Mesodermal cell (in vitro differentiated cells): ENCODE data around the gene TTLL1.
A peak's percentile ranks its signal among the peaks of the same experiment; 100 is the strongest.

Experiments used
- H3K27ac ChIP-seq: 2 replicates; pipeline ENCODE4 v1.7.0; 2013; ENCODE audit warnings: mild to moderate bottlenecking, low read depth, low read length, moderate library complexity; ENCODE audit not compliant: severe bottlenecking
- H3K36me3 ChIP-seq: 2 replicates; pipeline ENCODE4 v1.7.1; 2013; ENCODE audit warnings: mild to moderate bottlenecking, low read length, moderate library complexity; ENCODE audit not compliant: control insufficient read depth, insufficient read depth
- H3K4me1 ChIP-seq: one replicate; pipeline ENCODE4 v1.7.1; 2013; ENCODE audit warnings: mild to moderate bottlenecking, low read length; ENCODE audit not compliant: insufficient read depth, control insufficient read depth, poor library complexity, severe bottlenecking
- H3K4me3 ChIP-seq: 2 replicates; pipeline ENCODE4 v1.7.0; 2013; ENCODE audit warnings: low read length, control low read depth, mild to moderate bottlenecking; ENCODE audit not compliant: insufficient read depth, poor library complexity, severe bottlenecking; ENCODE audit errors: extremely low read depth
- H3K9me3 ChIP-seq: 2 replicates; pipeline ENCODE4 v1.7.1; 2013; ENCODE audit warnings: mild to moderate bottlenecking, low read length, moderate library complexity; ENCODE audit not compliant: control insufficient read depth
- WGBS, 2 experiments: methylation state at CpG; one replicate each; pipeline ENCODE4 v1.1.5; 2013; ENCODE audit warnings: missing lambda C conversion rate in 2 of 2; ENCODE audit not compliant: insufficient coverage in 2 of 2; 5-methylcytosine and 5-hydroxymethylcytosine counted together

Gene TTLL1

GRCh38 chr22:43013355-43014315 is 75.6 kb downstream of the TTLL1 start:
- H3K9me3 ChIP-seq, result no peaks in the 10 kb centered on the region
- H3K4me3 ChIP-seq, result peak overlapping the region; percentile 96
- peaks cover 6% of the 10 kb centered on the region for H3K36me3 ChIP-seq
- H3K4me1 ChIP-seq, result peaks cover 17% of the 10 kb centered on the region
- WGBS, 2 experiments, result 46 to 48% methylated on average over 8 to 10 of the region's 16 CpGs
- H3K27ac ChIP-seq, result peak overlapping the region; percentile 67

- 80 to 88% methylated on average over 2 to 6 of the region's 6 CpGs for WGBS, 2 experiments
- peaks cover 24% of the 10 kb centered on the region for H3K4me1 ChIP-seq
- no peak overlapping the region for H3K4me3 ChIP-seq
- H3K9me3 ChIP-seq, result no peaks in the 10 kb centered on the region
- H3K36me3 ChIP-seq, result peaks cover 6% of the 10 kb centered on the region
- no peak overlapping the region for H3K27ac ChIP-seq
These were observed 76.8 kb downstream of the TTLL1 start for GRCh38 chr22:43012390-43012789.

GRCh38 chr22:43011079-43011478 is 78.1 kb downstream of the TTLL1 start:
- WGBS, 2 experiments, result 87 to 91% methylated on average over 7 of the region's 7 CpGs
- Histone ChIP-seq H3K36me3 (peaks cover 6% of the 10 kb centered on the region), H3K4me3 (no peak overlapping the region), H3K9me3 (no peaks in the 10 kb centered on the region), H3K4me1 (peaks cover 37% of the 10 kb centered on the region), H3K27ac (no peak overlapping the region)

- no peak overlapping the region for H3K4me3 ChIP-seq
- H3K9me3 ChIP-seq, result no peaks in the 10 kb centered on the region
- peaks cover 6% of the 10 kb centered on the region for H3K36me3 ChIP-seq
- WGBS, 2 experiments, result 100% methylated on average over 2 of the region's 4 CpGs
- peaks cover 53% of the 10 kb centered on the region for H3K4me1 ChIP-seq
- H3K27ac ChIP-seq, result no peak overlapping the region
These were observed 79.7 kb downstream of the TTLL1 start for GRCh38 chr22:43009444-43009843.

GRCh38 chr22:43008921-43009320 is 80.3 kb downstream of the TTLL1 start:
- Histone ChIP-seq H3K27ac (no peak overlapping the region), H3K4me3 (no peak overlapping the region), H3K36me3 (peaks cover 6% of the 10 kb centered on the region), H3K4me1 (peaks cover 58% of the 10 kb centered on the region), H3K9me3 (no peaks in the 10 kb centered on the region)
- WGBS, 2 experiments, result 86 to 92% methylated on average over 1 to 2 of the region's 4 CpGs

GRCh38 chr22:43008509-43008908 is 80.7 kb downstream of the TTLL1 start:
- Histone ChIP-seq H3K9me3 (no peaks in the 10 kb centered on the region), H3K4me1 (peaks cover 60% of the 10 kb centered on the region), H3K4me3 (no peak overlapping the region), H3K36me3 (peaks cover 6% of the 10 kb centered on the region), H3K27ac (no peak overlapping the region)
- 100% methylated on average over 1 of the region's 4 CpGs; no CpG with 5 or more reads in 1 of the 2 experiments for WGBS, 2 experiments

- H3K4me1 ChIP-seq, result peaks cover 61% of the 10 kb centered on the region
- WGBS, 2 experiments, result 75 to 93% methylated on average over 4 to 5 of the region's 5 CpGs
- H3K9me3 ChIP-seq, result no peaks in the 10 kb centered on the region
- peak overlapping the region; percentile 59 for H3K27ac ChIP-seq
- no peak overlapping the region for H3K4me3 ChIP-seq
- H3K36me3 ChIP-seq, result no peaks in the 10 kb centered on the region
These were observed 81.6 kb downstream of the TTLL1 start for GRCh38 chr22:43007519-43008102.

- 94% methylated on average over 5 to 6 of the region's 7 CpGs for WGBS, 2 experiments
- Histone ChIP-seq H3K4me1 (peaks cover 70% of the 10 kb centered on the region), H3K27ac (no peak overlapping the region), H3K4me3 (no peak overlapping the region), H3K9me3 (no peaks in the 10 kb centered on the region), H3K36me3 (no peaks in the 10 kb centered on the region)
These were observed 82.4 kb downstream of the TTLL1 start for GRCh38 chr22:43006753-43007152.

- Histone ChIP-seq H3K4me1 (peaks cover 73% of the 10 kb centered on the region), H3K4me3 (no peak overlapping the region), H3K36me3 (no peaks in the 10 kb centered on the region), H3K27ac (no peak overlapping the region), H3K9me3 (no peaks in the 10 kb centered on the region)
- 93% methylated on average over 5 of the region's 5 CpGs for WGBS, 2 experiments
These were observed 83.1 kb downstream of the TTLL1 start for GRCh38 chr22:43006016-43006505.

- WGBS, 2 experiments, result 60 to 93% methylated on average over 2 of the region's 2 CpGs
- Histone ChIP-seq H3K4me1 (peaks cover 78% of the 10 kb centered on the region), H3K27ac (no peak overlapping the region)
These were observed 84.1 kb downstream of the TTLL1 start for GRCh38 chr22:43005106-43005505.

More at GRCh38 chr22:43005106-43005505, 84.1 kb downstream of the TTLL1 start:
- H3K9me3 ChIP-seq, result no peaks in the 10 kb centered on the region
- H3K4me3 ChIP-seq, result no peak overlapping the region
- H3K36me3 ChIP-seq, result no peaks in the 10 kb centered on the region
